Endothelial cell of umbilical vein (primary cell): ENCODE measurements around the gene NFIA. TPM values are rescaled to one million over a fixed set of nuclear protein-coding genes. Genes with fewer than 3 reads are reported as not detected.

Experiments used
- BruUV-seq: library from RNA; stranded (reverse); fragments of 400-500 nt; replicated peaks from 2 replicates; lab custom pipeline; 2021; lab: Mats Ljungman, UMichigan
- CTCF ChIA-PET: fragments of 300-600, 350-600 bp; sonication (Branson Sonifier 250); formaldehyde crosslinking; loops from one replicate; lab custom pipeline; 2021; ENCODE audit warnings: antibody characterized with exemption, inconsistent platforms; lab: Charles Lee
- POLR2A ChIA-PET: fragments of 300-600, 350-600 bp; sonication (Branson Sonifier 250); formaldehyde crosslinking; loops from one replicate; lab custom pipeline; 2021; ENCODE audit warnings: antibody characterized with exemption, inconsistent platforms; lab: Charles Lee
- DNase-seq: peaks from one replicate; pipeline ENCODE4 v3.0.0-alpha.2; 2011; ENCODE audit warnings: low read depth, low spot score
- FAIRE-seq: peaks from 2 replicates; lab custom pipeline; 2011; peaks lifted over from hg19 to GRCh38; lab: Jason Lieb, UNC
- H2AFZ ChIP-seq: 2 replicates; pipeline ENCODE4 v1.6.0; 2012; ENCODE audit warnings: low read depth, low read length, control low read depth, inconsistent platforms
- H3K27ac ChIP-seq: 2 replicates; pipeline ENCODE4 v1.5.1; 2011; ENCODE audit warnings: low read depth, mild to moderate bottlenecking, control low read depth, low read length, moderate library complexity; ENCODE audit not compliant: insufficient read depth
- H3K27me3 ChIP-seq, 2 experiments: 2 replicates each; pipeline versions ENCODE4 v1.6.0 to v1.6.1; 2011; ENCODE audit warnings: low read length in 2 of 2, mixed read lengths in 1 of 2; ENCODE audit not compliant: control insufficient read depth in 2 of 2, insufficient read depth in 2 of 2
- H3K36me3 ChIP-seq, 2 experiments: 2 replicates in 1 of 2; 3 replicates in 1 of 2; pipeline ENCODE4 v1.5.1; 2011; ENCODE audit warnings: low read length in 2 of 2, mild to moderate bottlenecking in 1 of 2, moderate library complexity in 1 of 2; ENCODE audit not compliant: control insufficient read depth in 2 of 2, insufficient read depth in 2 of 2; ENCODE audit errors: extremely low read depth in 1 of 2
- H3K4me1 ChIP-seq: 3 replicates; pipeline ENCODE4 v1.5.1; 2011; ENCODE audit warnings: mild to moderate bottlenecking, low read length; ENCODE audit not compliant: control insufficient read depth, insufficient read depth; ENCODE audit errors: extremely low read depth
- H3K4me2 ChIP-seq: 2 replicates; pipeline ENCODE4 v1.6.1; 2011; ENCODE audit warnings: low read length, control low read depth, mixed read lengths; ENCODE audit not compliant: insufficient read depth
- H3K4me3 ChIP-seq, 3 experiments: fragments of 200-600 bp in 1 of 3; sonication (generic), shearing (Covaris generic) in 1 of 3; replicated peaks in 1 of 3; 2 replicates each; pipeline ENCODE4 v1.5.1; 2011 to 2016; ENCODE audit warnings: control low read depth in 3 of 3, low read length in 3 of 3, mild to moderate bottlenecking in 2 of 3, inconsistent platforms in 1 of 3, low read depth in 1 of 3, moderate library complexity in 1 of 3; ENCODE audit not compliant: insufficient read depth in 1 of 3
- H3K79me2 ChIP-seq: 2 replicates; pipeline ENCODE4 v1.6.0; 2012; ENCODE audit warnings: low read length, inconsistent platforms; ENCODE audit not compliant: control insufficient read depth, insufficient read depth
- H3K9ac ChIP-seq: replicated peaks from 2 replicates; pipeline ENCODE3; 2011; ENCODE audit warnings: low read length, control low read depth; ENCODE audit not compliant: insufficient read depth; ENCODE audit errors: extremely low read depth
- H3K9me1 ChIP-seq: replicated peaks from 3 replicates; pipeline ENCODE4 v1.6.0; 2011; ENCODE audit warnings: mild to moderate bottlenecking, low read length; ENCODE audit not compliant: control insufficient read depth, insufficient read depth; ENCODE audit errors: extremely low read depth
- H3K9me3 ChIP-seq: replicated peaks from 2 replicates; pipeline ENCODE4 v1.5.1; 2012; ENCODE audit warnings: low read length, inconsistent platforms; ENCODE audit not compliant: control insufficient read depth, insufficient read depth
- H4K20me1 ChIP-seq: replicated peaks from 2 replicates; pipeline ENCODE3; 2011; ENCODE audit warnings: mild to moderate bottlenecking, low read length; ENCODE audit not compliant: control insufficient read depth, insufficient read depth; ENCODE audit errors: extremely low read depth
- CTCF ChIP-seq, 2 donors: IDR thresholded peaks; 1 replicate in 1 of 2; 2 replicates in 1 of 2; pipeline ENCODE4 v1.5.1; 2011; ENCODE audit warnings: low read length in 2 of 2, mild to moderate bottlenecking in 2 of 2, moderate library complexity in 2 of 2, control low read depth in 1 of 2, inconsistent platforms in 1 of 2, low read depth in 1 of 2; ENCODE audit not compliant: insufficient read depth in 1 of 2; ENCODE audit errors: extremely low read depth in 1 of 2
- EZH2 ChIP-seq: IDR thresholded peaks from 2 replicates; pipeline ENCODE4 v1.6.1; 2012; ENCODE audit warnings: borderline replicate concordance, low read depth, mild to moderate bottlenecking, moderate library complexity, low read length, inconsistent platforms; ENCODE audit not compliant: severe bottlenecking
- FOS ChIP-seq: IDR thresholded peaks from 2 replicates; pipeline ENCODE4 v1.6.1; 2011; ENCODE audit warnings: mild to moderate bottlenecking, low read length, moderate library complexity, borderline replicate concordance; ENCODE audit not compliant: insufficient read depth
- GATA2 ChIP-seq: IDR thresholded peaks from 2 replicates; pipeline ENCODE4 v1.7.0; 2011; ENCODE audit warnings: low read depth, mild to moderate bottlenecking, moderate library complexity, mixed read lengths, low read length; ENCODE audit not compliant: insufficient read length, insufficient read depth
- JUN ChIP-seq: IDR thresholded peaks from 2 replicates; pipeline ENCODE4 v1.6.1; 2011; ENCODE audit warnings: borderline replicate concordance, low read depth; ENCODE audit not compliant: insufficient read length, insufficient read depth
- MAX ChIP-seq: IDR thresholded peaks from 2 replicates; pipeline ENCODE4 v1.6.1; 2011; ENCODE audit not compliant: insufficient read depth, insufficient read length
- MYC ChIP-seq: IDR thresholded peaks from one replicate; pipeline ENCODE4 v1.6.1; 2011; ENCODE audit warnings: mild to moderate bottlenecking, low read depth, low read length
- POLR2A ChIP-seq: IDR thresholded peaks from 2 replicates; pipeline ENCODE4 v1.6.1; 2012; ENCODE audit warnings: low read depth, mild to moderate bottlenecking, control low read depth, low read length
- POLR2AphosphoS5 ChIP-seq: IDR thresholded peaks from 2 replicates; pipeline ENCODE4 v1.6.1; 2012; ENCODE audit warnings: low read depth, mild to moderate bottlenecking, control low read depth, low read length, moderate library complexity; ENCODE audit not compliant: insufficient read depth
- dilution Hi-C: fragments of 300-500 bp; cut with MboI; formaldehyde crosslinking; loops from one replicate; pipeline ENCODE4 v1.15.0; 2019; ENCODE audit warnings: low sequenced_read_pairs; ENCODE audit not compliant: extremely low pct_ligation_motif_present
- intact Hi-C: fragments of 100-400 bp; cut with micrococcal nuclease; formaldehyde crosslinking; loops from one replicate; pipeline ENCODE4 v1.10.0; 2022
- polyA plus RNA-seq, 4 experiments: library from polyadenylated mRNA; depleted of rRNA in 3 of 4; stranded (reverse) in 3 of 4; unstranded in 1 of 4; fragments of >200 nt; gene quantifications; 2 replicates each; pipeline versions ENCODE4 v1.2.1 to v1.2.3, GENCODE V29; 2011 to 2012; ENCODE audit warnings: missing spikeins in 1 of 4
- total RNA-seq: library from RNA; stranded (reverse); gene quantifications from 2 replicates; pipeline ENCODE4 v1.2.3, GENCODE V29; 2021

The NFIA gene
- total and polyA plus RNA-seq, 2 donors (not counting 3 experiments of a cell fraction or from before 2014, with no cell fraction given): 25.5 to 47.0 TPM

GRCh38 chr1:61481315-61481715 lies 399.0 kb downstream of the NFIA start:
- intact Hi-C loops: no loop called here
- DNase-seq (no peak), FAIRE-seq (no peak)
- Histone ChIP-seq H3K4me3 (no peak overlapping the region), H3K9ac (no peak overlapping the region), H3K36me3 (no peaks in the 10 kb centered on the region), H3K4me2 (no peak overlapping the region), H3K4me1 (no peaks in the 10 kb centered on the region), H3K27ac (no peak overlapping the region), H4K20me1 (no peaks in the 10 kb centered on the region), H3K27me3 (peaks cover 8 to 9% of the 10 kb centered on the region in 2 experiments), H3K9me3 (no peaks in the 10 kb centered on the region), H2AFZ (no peak overlapping the region), H3K79me2 (no peaks in the 10 kb centered on the region), H3K9me1 (no peaks in the 10 kb centered on the region)
- POLR2A ChIA-PET: no interaction called here
- CTCF ChIA-PET: no interaction called here
- TF ChIP-seq MAX: no peak
- no peak for TF ChIP-seq EZH2
- TF ChIP-seq MYC: no peak
- TF ChIP-seq GATA2: no peak
- no peak for TF ChIP-seq POLR2A
- no peak for TF ChIP-seq FOS
- TF ChIP-seq JUN: no peak
- no peak for TF ChIP-seq CTCF (IDR thresholded peaks at IDR 0.05; ENCODE audit: extremely low read depth in 1 of 2, insufficient read depth in 1 of 2, low read depth in 1 of 2, low read length in 2 of 2)
- TF ChIP-seq POLR2AphosphoS5: no peak
- no TSS peak for BruUV-seq
- dilution Hi-C loops: no loop called here
